NCI-H524 treated with DMSO at 0.1 percent for 48 hours (cell line): ENCODE data around the gene SETD2.

Source experiments
- DNase-seq: peaks from one replicate; lab custom pipeline; 2025; lab: John Stamatoyannopoulos, UW

SETD2 gene

DNA sequence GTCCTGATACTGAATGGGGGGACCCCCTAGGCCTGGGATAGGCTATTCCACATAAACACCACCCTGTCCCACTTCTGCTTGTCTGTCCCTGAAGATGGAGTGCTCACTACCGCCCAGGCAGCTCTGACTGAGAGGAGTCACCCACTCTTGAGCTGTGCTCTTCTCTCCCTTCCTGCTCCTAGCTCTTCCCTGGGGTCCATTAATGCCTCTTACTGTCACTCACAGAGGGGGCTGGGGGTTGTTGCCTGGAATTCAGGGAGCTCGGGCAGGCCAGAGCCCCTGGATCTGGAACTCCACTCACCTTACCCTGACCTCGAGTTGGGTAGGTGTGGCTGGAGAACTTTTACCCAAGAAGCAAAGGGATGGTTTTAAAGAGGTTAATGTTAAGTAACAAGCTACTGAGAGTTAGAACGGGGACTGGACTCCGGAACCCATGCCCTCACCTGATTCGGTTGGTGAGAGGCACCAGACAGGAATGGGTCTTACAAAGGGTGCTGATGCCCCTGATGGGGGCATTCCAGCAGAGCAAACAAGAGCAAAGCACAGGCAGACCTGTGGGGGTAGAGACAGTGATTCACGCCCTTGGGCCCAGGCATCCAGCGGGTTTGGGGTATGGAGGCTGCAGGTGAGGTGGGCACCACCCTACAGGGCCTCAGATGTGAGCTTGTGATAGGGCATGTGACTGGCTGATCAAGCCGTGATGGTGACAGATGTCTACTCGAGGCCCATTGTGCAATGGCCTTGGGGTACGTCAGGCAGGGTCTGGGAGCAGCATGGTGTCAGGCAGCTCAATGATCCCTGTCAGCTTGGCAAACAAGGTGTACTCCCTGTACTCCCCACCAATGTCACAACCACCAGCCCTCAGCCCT is 179.1 kb downstream of the SETD2 start:
- DNase-seq, result no peak

DNA sequence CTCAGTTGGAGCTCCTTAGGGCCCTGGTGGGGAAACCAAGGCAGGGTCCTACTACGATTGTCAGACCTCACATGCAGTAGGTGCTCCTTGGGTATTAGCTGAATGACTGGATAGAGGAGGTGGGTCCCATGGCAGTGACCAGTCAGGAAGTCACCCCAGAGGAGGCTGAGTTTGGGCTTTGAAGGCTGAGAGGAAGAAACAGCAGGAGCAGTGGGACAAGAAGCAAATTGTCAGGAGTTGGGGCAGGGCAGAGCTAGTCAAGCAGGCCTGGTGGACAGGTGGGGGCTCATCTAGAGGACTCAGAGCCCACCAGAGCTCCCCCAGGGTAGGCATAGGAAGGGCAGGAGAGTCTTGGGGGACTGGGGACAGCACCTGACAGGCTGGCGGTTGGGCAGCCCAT is 181.4 kb downstream of the SETD2 start:
- no peak for DNase-seq

DNA sequence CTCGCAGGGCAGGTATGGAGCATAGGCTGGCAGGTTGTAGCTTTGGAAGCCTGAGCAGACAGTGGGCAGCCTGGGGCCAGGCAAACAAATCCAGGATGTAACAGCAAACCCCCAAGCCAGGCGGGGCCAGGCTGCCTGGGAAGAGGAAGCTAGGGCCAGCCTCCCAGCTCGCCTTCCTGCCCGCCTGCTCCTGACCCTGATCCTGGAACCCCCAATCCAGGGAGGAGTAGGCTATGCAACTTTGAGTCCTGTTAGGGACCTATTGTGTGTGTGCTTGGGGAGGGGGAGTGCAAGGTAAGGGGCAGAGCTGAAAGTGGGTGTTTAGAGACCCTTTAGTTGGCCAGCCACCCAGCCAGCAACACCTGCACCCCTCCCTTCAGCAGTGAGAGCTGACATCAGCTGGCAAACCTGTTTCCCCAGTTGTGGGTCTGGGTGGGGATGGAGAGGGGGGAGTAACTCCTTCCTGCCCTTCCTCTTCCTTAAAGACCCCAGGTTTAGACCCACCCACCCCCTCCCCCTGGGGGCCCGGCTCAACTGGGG is 181.9 kb downstream of the SETD2 start:
- DNase-seq, result no peak

DNA sequence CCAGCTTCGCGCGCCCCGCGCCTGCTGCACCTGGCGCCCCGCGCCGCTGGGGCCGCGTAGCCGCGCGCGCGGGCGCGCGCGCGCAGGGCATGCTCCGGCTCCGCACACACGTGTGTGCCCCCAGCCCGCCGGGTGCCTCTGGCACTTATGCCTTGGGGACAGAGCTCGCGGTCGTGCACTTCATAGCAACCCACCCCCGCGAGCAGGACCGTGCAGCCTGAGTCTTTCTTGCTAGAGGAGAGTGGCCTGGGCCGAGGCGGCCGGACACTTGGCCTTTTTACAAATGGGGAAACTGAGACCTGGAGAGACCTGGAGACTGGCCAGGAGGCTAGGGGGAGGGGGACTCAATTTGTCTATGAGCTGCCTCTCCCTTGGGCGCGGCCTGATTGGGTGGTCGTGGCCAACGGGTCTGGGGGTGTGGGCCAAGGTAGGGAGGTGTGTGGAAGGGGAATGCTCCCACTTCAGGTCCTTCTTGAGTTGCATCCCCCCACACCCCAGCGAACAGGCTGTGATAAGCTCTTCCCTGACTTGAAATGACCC is 183.9 kb downstream of the SETD2 start:
- no peak for DNase-seq

DNA sequence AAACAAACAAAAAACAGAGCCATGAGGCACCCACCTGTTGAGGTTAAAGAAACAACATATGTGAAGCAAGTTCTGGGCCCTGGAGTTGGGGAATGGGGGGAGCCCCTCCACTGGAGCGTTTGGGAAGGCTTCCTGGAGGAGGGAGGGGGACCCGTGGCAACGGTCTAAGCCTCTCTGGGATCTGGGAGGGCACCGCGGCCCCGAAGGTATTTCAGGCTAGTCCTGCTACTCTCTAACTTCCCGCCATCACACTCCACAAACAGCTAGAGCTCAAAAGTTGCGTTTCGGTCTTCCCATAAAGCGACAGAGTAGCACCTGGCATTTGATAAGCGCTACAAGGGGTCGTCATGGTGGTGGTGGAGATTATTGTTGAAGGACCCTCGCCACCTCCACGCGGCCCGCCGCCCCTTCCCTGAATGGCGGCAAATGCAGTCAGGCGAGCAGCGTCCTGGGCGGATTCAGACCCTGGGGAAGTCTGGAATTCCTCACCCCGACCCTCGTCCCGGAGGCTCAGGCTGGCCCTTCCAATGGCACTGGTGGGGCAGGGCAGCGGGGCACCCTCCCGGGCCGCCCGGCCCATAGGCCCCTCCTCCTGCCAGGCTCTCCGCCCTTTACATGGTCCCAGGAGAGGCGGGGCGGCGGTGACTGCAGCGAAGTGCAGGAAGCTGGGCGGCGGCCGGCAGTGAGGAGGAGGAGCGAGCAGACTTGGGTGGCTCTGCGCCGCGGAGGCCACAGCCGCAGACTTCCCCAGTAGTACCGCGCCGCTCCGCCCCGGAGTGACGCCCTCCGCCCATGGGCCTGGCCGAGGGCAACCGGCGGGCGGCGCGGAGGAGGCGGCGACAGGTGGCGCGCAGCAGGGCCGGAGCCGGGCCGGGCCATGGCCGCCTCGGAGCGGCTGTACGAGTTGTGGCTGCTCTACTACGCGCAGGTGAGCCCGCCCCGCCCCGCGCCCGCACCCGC is 184.6 kb downstream of the SETD2 start, which contains the start of gene NBEAL2:
Gene NBEAL2 (plus strand): TSS at position 682 of the 960 bp plus-strand sequence. CDS start 196 bp downstream, at position 878.
- peak; percentile 57 for DNase-seq

DNA sequence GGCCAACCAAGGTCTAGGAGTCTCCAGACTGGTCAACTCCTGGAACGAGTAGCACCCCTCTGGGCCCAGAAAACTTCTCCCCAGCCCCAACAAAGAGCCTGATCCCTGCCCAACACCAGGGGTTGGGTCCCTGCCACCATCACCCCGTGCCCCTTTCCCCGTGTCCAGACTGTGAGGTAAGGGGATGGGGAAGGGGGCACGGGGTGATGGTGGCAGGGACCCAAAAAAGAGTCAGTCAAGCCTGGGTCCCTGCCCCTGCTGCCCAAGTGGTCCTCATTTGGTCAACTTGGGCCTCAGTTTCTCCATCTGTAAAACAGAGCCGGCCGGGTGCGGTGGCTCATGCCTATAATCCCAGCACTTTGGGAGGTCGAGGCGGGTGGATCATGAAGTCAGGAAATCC is 185.5 kb downstream of the SETD2 start:
- no peak for DNase-seq

DNA sequence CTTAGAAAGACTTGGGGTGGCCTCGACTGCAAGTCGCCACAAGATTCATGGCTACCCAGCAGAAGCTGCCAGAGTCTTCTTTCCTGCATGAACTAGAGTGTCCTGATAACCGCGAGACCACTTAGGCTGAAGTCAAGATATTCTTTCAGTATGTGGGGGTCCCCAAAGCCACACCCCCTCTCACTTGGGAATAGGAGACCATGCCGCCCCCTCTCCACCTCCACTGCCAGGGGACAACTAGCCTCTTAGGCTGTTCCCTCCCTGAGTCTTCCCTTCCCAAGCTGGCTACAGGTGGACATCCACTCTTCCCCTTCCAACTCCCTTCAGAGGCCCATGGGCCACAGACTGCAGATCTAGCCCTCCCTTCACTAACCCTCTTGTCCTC is 186.1 kb downstream of the SETD2 start:
- DNase-seq, result no peak

DNA sequence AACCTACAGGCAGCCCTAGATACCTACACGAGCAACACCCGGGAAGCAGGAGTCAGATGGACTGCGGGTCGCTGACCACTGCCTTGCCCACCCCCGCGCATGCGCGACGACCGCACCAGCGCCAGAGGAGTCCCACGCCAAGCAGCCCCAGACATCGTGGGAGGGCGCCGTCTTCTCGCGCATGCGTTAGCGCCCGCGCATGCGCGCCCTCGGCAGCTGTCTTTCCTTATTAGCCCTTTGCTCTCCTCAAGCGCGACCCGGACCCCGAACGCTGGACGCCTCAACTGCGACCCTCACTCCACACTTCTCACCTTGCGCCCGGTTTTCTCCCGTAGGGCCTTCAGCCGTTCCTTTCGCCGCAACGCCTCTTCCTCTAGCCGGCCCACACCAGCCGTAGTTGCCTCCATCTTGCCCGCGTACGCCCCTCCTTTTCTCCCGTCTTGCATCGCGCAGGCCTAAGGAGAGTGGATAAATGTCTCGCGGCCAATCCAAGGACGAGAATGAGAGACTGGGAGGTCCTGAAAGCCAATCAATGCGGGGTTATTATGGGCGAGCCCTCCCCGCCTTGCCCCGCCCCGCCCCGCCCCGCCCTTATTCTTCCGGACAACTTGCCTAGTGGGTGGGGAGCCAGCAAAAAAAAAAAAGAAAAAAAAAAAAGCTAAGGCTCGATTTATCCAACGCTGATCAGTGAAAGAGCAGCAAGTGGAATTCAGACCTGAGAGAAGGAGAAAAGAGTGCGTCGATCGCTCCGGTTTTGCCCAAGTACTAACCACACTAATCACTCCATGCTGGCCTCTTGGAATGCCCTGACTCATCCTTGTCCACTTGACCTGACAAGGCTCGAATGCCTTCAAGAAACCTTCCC is 187.4 kb downstream of the SETD2 start, which contains the start of gene CCDC12:
Gene CCDC12 (minus strand): TSS at position 420 of the 865 bp plus-strand sequence. CDS start 13 bp downstream, at position 407.
- DNase-seq, result peak; percentile 84

DNA sequence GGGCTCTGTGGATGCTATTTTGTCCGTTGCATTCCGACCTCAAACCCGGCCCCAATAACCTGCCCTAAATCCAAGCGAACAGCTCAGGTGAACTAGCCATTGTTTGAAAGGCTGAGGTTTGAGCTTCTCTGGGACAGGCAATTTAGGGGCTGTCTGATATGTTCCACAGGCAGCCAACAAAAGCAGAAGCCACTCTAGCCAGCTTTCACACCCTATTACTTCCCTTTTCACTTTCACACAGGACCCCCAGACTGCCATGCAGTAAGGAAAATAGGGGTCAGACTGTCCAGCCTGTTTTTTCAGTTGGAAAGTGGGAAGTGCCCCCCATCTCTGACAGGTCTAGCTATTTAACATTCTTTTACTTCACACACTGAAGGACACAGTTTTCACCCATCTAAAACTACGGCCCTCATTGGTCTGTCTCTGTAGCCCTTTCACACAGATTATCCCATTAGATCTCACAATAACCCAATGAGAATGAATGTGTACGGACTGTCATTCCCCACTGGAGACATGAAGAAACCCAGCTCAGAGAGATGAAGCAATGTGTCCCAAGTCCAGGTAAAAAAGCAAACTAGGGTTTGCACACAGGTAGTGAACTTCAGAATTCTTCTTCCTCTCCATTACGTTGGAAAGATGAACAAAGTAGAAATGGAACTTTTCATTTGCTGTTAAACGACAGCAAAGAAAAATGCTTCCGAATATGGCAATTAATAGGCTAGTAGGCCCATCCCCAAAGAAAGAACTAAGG is 189.3 kb downstream of the SETD2 start:
- no peak for DNase-seq

DNA sequence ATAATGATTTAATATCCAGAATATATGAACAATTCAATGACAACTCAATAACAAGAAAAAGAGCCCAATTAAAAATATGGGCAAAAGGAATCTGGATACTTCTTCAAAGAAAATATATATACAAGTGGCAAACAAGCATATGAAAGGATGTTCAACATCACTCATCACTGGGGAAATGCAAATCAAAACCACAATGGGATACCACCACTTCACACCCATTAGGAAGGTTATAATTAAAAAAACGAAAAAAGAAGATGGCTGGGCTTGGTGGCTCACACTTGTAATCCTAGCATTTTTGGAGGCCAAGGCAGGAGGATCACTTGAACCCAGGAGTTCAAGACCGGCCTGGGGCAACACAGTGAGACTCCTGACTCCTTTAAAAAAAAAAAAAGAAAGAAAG is 191.5 kb downstream of the SETD2 start:
- no peak for DNase-seq

DNA sequence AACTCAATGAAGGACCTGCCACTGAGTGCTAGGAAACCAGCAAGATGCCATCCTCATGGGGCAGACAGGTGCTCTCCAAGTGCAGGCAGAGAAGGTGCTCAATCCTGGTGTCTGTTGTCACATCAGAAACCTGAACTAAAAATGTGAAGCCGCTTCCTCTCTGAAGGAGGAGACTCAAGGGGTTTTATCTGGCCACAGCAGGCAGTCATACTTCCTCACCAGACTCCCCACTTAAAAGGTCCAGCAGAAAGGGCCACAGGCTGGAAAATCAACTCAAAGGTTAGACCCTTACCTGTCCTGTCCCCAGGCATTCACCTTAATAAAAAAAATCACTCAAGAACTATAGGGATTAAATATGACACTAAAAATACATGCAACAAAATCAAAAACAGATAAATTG is 192.2 kb downstream of the SETD2 start:
- DNase-seq, result no peak

DNA sequence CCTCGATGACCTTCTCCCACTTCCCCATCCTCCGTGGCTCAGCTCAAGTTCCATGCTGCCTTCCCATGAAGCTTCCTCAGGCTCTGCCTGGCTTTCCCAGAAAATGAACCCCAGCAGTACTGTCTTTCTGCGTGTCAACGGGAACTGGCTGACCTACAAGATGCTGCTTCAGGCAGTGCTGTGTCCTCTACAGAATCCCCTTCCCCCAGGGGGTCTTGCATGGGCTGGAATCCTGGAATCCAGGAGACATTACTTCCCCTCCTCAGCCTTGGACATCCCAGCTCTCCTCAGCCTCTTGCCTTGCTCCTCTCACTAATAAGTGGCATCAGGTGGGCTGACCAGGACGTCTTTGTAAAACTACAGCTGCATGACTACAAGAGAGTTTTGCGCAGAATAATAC is 192.8 kb downstream of the SETD2 start:
- DNase-seq, result no peak

DNA sequence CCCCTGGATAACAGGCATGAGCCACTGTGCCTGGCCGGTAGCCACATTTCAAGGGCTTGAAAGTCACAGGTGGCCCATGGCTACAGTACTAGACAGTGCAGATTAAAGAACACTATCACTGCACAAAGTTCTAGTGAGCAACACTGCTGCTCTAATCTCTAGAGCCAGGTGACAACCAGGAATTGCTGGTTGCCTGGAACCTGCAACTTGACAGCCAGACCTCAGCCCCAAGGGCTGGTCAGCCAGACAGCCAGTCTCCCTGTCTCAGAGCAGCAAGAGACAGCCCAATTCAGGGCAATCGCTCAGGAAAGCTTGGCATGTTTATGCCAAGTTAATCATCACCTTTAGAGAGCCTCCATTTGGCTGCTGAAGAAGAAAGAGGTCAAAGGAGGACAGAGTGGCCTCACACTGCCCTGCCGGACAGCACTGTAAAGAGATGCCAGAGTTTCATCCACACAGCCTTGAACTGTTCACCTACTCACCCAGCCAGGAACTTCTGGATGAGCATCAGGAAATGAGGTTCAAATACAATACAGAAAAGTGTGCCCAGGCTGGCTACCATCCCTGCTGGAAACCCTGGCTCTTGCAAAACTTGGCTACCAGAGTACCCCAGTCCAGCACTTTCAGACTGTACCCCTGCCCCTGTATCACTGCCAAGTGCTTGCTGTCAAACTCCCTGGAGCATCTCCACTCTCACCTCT is 193.4 kb downstream of the SETD2 start:
- DNase-seq, result no peak

DNA sequence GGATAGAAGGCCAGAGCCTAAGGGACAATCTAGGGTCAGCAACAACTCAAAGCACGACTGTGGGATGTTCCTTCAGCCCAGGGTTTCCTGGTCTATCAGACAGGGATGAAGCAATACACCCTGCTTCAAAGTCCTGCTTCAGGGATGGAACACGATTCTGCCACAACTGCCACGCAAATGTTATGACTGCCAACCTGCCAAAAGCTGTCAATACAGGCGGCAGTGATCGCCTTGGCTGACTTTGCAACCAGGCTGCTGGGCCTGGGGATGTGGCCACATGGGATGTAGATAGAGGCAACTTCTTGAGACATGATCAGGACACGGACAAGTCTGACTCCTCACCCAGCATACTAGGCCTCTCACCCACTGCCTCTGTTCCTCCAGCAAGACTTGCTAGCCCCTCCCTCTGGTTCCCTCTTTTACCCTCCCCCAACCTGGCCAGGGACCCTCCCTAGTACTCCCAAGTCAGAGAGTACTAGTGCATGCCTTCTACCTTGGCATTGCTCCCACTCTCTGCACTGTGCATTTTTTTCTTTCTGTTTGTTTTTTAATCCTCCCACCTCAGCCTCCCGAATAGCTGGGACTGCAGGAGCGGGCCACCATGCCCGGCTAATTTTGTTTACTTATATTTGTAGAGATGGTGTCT is 195.0 kb downstream of the SETD2 start:
- DNase-seq, result no peak

DNA sequence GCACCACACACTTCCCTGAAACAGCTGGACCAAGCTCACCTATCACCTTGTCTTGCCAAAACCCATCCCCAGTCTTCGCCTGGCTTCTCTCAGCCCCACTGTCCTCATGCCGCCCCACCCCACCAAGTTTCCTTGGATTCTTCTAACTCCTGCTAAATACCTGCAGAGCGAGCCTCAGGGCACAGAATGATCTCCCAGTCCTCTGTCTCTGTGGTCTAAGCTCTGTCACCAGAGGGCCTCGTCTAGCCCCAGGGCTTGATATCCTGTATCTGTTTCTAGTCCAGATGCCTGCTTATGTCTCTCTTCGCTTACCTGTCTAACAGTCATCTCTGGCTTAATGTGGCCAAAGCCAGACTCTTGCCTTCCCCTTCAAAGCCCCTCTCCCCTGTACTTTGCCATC is 197.1 kb downstream of the SETD2 start:
- no peak for DNase-seq
